GM12873 (cell line): ENCODE results near the gene CAMK2B.

ENCODE experiments used
- TF ChIP-seq, protein P1 (sequence below): IDR thresholded peaks from 2 replicates; pipeline ENCODE4 v1.5.1; 2012; ENCODE audit warnings: low read depth, mild to moderate bottlenecking, moderate library complexity, low read length, control low read depth; ENCODE audit not compliant: insufficient read depth; ENCODE audit errors: missing control alignments

The CAMK2B gene

DNA sequence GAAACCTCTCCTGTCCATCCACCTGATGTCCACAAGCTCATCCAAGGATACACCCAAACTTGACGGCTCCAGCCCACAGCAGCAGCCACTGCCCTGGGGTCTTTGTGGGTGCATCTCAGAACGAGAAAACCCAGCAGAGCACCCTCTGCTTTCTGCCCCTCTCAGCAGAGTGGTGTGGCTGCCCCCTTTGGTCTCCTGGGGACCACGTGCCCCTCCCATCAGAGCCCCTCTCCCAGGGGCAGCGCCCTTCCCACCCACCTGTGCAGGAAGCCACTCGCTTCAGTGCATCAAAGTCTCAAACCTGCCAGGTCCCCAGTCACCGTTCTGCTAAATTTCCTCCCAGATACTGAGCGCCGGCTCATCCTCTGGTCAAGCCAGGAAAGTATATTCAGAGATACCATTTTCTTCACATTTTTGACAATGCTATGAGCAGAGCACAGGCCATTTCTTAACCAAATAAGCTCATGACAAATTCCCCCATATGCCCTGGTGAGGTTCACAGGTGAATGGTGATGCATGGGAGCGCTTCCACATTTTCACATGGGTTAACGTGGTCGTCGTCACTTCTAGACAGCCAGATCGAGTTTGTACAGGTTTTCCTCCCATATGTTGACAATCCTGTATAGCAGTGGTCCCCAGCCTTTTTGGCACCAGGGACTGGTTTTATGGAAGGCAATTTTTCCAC is 32.4 kb downstream of the CAMK2B start:
- TF ChIP-seq, protein P1, sequence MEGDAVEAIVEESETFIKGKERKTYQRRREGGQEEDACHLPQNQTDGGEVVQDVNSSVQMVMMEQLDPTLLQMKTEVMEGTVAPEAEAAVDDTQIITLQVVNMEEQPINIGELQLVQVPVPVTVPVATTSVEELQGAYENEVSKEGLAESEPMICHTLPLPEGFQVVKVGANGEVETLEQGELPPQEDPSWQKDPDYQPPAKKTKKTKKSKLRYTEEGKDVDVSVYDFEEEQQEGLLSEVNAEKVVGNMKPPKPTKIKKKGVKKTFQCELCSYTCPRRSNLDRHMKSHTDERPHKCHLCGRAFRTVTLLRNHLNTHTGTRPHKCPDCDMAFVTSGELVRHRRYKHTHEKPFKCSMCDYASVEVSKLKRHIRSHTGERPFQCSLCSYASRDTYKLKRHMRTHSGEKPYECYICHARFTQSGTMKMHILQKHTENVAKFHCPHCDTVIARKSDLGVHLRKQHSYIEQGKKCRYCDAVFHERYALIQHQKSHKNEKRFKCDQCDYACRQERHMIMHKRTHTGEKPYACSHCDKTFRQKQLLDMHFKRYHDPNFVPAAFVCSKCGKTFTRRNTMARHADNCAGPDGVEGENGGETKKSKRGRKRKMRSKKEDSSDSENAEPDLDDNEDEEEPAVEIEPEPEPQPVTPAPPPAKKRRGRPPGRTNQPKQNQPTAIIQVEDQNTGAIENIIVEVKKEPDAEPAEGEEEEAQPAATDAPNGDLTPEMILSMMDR: no peak

GRCh38 chr7:44292420-44292817 is 33.0 kb downstream of the CAMK2B start:
- TF ChIP-seq, protein P1: no peak

GRCh38 chr7:44291733-44292419 is 33.5 kb downstream of the CAMK2B start:
- TF ChIP-seq, protein P1: no peak

GRCh38 chr7:44291066-44291732 is 34.2 kb downstream of the CAMK2B start:
- TF ChIP-seq, protein P1: no peak

DNA sequence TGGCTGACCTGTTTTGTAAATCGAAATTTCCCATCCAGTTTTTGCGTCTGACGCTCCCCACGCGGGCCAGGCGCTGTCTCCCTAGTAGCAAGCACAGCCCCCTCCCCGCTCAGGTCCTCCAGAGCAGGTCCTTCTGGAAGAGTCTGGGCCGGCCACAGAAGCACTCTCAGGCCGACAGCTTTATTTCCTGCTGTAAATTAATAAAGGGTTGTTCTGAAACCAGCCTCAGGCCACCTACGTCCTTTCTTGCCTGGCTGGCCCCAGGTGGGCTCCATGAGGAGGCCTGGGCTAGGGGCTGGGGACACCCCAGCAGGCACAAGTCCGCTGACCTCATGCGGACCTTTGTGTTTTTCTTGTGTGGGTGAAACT is 35.2 kb downstream of the CAMK2B start:
- TF ChIP-seq, protein P1: no peak

GRCh38 chr7:44289341-44290251 is 35.8 kb downstream of the CAMK2B start:
- TF ChIP-seq, protein P1: no peak
